HCT116 (cell line): ENCODE data around the gene MDH2. TPM values are rescaled to one million over a fixed set of nuclear protein-coding genes. Genes with fewer than 3 reads are reported as not detected.
"Not testable (repeated sequence)": the region's sequence is repeated elsewhere in the genome, so short reads cannot be mapped to it uniquely, and the experiment has no call there.

ENCODE experiments used
- ATAC-seq: fragments of 200-7000 bp; cut with Tn5 transposase; 2 replicates; pipeline ENCODE4 v1.9.1; 2020; ENCODE audit warnings: mild to moderate bottlenecking, moderate library complexity
- BruUV-seq: library from RNA; stranded (reverse); fragments of 400-500 nt; replicated peaks from 2 replicates; lab custom pipeline; 2021; lab: Mats Ljungman, UMichigan
- CTCF ChIA-PET: fragments of 300-600 bp; sonication (Branson Sonifier 250); formaldehyde crosslinking; loops from one replicate; lab custom pipeline; 2021; ENCODE audit warnings: antibody characterized with exemption; lab: Charles Lee
- POLR2A ChIA-PET: fragments of 300-600, 350-600 bp; sonication (Branson Sonifier 250); formaldehyde crosslinking; loops from one replicate; lab custom pipeline; 2021; ENCODE audit warnings: antibody characterized with exemption; lab: Charles Lee
- RAD21 ChIA-PET, 2 experiments: fragments of 300-600 bp; sonication (Branson Sonifier 250); formaldehyde crosslinking; loops; one replicate each; lab custom pipeline; 2023; ENCODE audit warnings: low total read pairs in 2 of 2; ENCODE audit not compliant: uncharacterized antibody in 2 of 2, unreplicated experiment in 2 of 2, low non-redundant PET in 1 of 2; lab: Charles Lee
- DNase-seq: peaks from one replicate; pipeline ENCODE4 v3.0.0-alpha.2; 2010; ENCODE audit warnings: low read depth, low spot score
- H2AFZ ChIP-seq: fragments of 200-600 bp; shearing (Covaris generic), sonication (generic); 2 replicates; pipeline ENCODE4 v1.6.1; 2017; ENCODE audit warnings: low read depth, mixed run types, mixed read lengths, antibody characterized with exemption, low read length; ENCODE audit not compliant: poor library complexity, severe bottlenecking
- H3K27ac ChIP-seq: 2 replicates; pipeline ENCODE4 v1.5.1; 2012; ENCODE audit warnings: low read depth, low read length
- H3K27me3 ChIP-seq: fragments of 200-600 bp; sonication (generic); 2 replicates; pipeline ENCODE4 v1.6.1; 2016; ENCODE audit warnings: mixed run types, low read length, mixed read lengths; ENCODE audit not compliant: insufficient read depth
- H3K36me3 ChIP-seq, 2 experiments: fragments of 200-500 bp in 1 of 2; fragments of 200-600 bp in 1 of 2; sonication (Bioruptor generic) in 1 of 2; sonication (generic) in 1 of 2; 2 replicates each; pipeline versions ENCODE4 v1.5.1 to v1.6.1; 2014 to 2016; ENCODE audit warnings: low read length in 2 of 2, inconsistent platforms in 1 of 2, mixed read lengths in 1 of 2, mixed run types in 1 of 2; ENCODE audit not compliant: insufficient read depth in 2 of 2, control insufficient read depth in 1 of 2
- H3K4me1 ChIP-seq, 2 experiments: fragments of 200-600 bp in 1 of 2; sonication (generic) in 1 of 2; 2 replicates each; pipeline versions ENCODE4 v1.5.1 to v1.6.1; 2012 to 2017; ENCODE audit warnings: low read length in 2 of 2, inconsistent platforms in 1 of 2, mild to moderate bottlenecking in 1 of 2, mixed read lengths in 1 of 2, mixed run types in 1 of 2, moderate library complexity in 1 of 2; ENCODE audit not compliant: insufficient read depth in 2 of 2, control insufficient read depth in 1 of 2
- H3K4me2 ChIP-seq: fragments of 200-600 bp; sonication (generic); 2 replicates; pipeline ENCODE4 v1.6.1; 2017; ENCODE audit warnings: mixed run types, low read length, mixed read lengths
- H3K4me3 ChIP-seq, 2 experiments: fragments of 200-600 bp in 1 of 2; sonication (generic) in 1 of 2; replicated peaks in 1 of 2; 2 replicates each; pipeline ENCODE4 v1.5.1; 2011 to 2016; ENCODE audit warnings: low read length in 2 of 2, control low read depth in 1 of 2, low read depth in 1 of 2, mild to moderate bottlenecking in 1 of 2, mixed read lengths in 1 of 2, mixed run types in 1 of 2
- H3K79me2 ChIP-seq: fragments of 200-600 bp; sonication (generic); 2 replicates; pipeline ENCODE4 v1.6.1; 2017; ENCODE audit warnings: mild to moderate bottlenecking, mixed run types, low read length, moderate library complexity, mixed read lengths; ENCODE audit not compliant: insufficient read depth
- H3K9ac ChIP-seq: fragments of 200-600 bp; sonication (generic); 2 replicates; pipeline ENCODE4 v1.6.1; 2016; ENCODE audit warnings: low read length, mixed read lengths
- H3K9me2 ChIP-seq: fragments of 200-600 bp; sonication (generic), shearing (Covaris generic); 2 replicates; pipeline ENCODE4 v1.6.1; 2017; ENCODE audit warnings: mixed run types, mild to moderate bottlenecking, moderate library complexity; ENCODE audit not compliant: insufficient read depth
- H3K9me3 ChIP-seq, 2 experiments: fragments of 200-500 bp in 1 of 2; fragments of 200-600 bp in 1 of 2; sonication (Bioruptor generic) in 1 of 2; sonication (generic) in 1 of 2; 2 replicates each; pipeline ENCODE4 v1.6.1; 2014 to 2017; ENCODE audit warnings: low read length in 2 of 2, mixed read lengths in 2 of 2, inconsistent platforms in 1 of 2, low read depth in 1 of 2, mild to moderate bottlenecking in 1 of 2, mixed run types in 1 of 2, moderate library complexity in 1 of 2; ENCODE audit not compliant: control insufficient read depth in 1 of 2, insufficient read depth in 1 of 2
- H4K20me1 ChIP-seq: fragments of 200-600 bp; sonication (generic), shearing (Covaris generic); 2 replicates; pipeline ENCODE4 v1.6.1; 2017; ENCODE audit warnings: mixed run types, mild to moderate bottlenecking, moderate library complexity; ENCODE audit not compliant: insufficient read depth
- ATF3 ChIP-seq: IDR thresholded peaks from 2 replicates; pipeline ENCODE4 v1.6.1; 2012
- JUND ChIP-seq: IDR thresholded peaks from 2 replicates; pipeline ENCODE4 v1.6.1; 2012
- MAX ChIP-seq: IDR thresholded peaks from 2 replicates; pipeline ENCODE4 v1.6.1; 2012
- POLR2AphosphoS5 ChIP-seq: IDR thresholded peaks from 2 replicates; pipeline ENCODE4 v1.6.1; 2011; ENCODE audit warnings: mild to moderate bottlenecking, low read depth, low read length, moderate library complexity
- SIN3A ChIP-seq: IDR thresholded peaks from 2 replicates; pipeline ENCODE4 v1.6.1; 2012; ENCODE audit warnings: low read depth
- TCF7L2 ChIP-seq: IDR thresholded peaks from 2 replicates; pipeline ENCODE4 v1.7.0; 2011; ENCODE audit warnings: borderline replicate concordance, inconsistent platforms; ENCODE audit not compliant: insufficient read depth, insufficient read length; ENCODE audit errors: extremely low read depth
- ZBTB33 ChIP-seq: IDR thresholded peaks from 2 replicates; pipeline ENCODE4 v1.6.1; 2011; ENCODE audit warnings: mild to moderate bottlenecking, low read length, moderate library complexity; ENCODE audit not compliant: insufficient replicate concordance; ENCODE audit errors: extremely low read depth
- intact Hi-C: fragments of 100-400 bp; cut with micrococcal nuclease; formaldehyde crosslinking; loops from 2 replicates; pipeline ENCODE4 v1.10.0; 2022
- total RNA-seq: library from RNA; stranded (reverse); gene quantifications from one replicate; pipeline ENCODE4 v1.2.1, GENCODE V29; 2021; ENCODE audit not compliant: unreplicated experiment

MDH2 gene
- total RNA-seq, 1 experiment from 2014 or later: 357 TPM

- ATAC-seq, BruUV-seq, CTCF ChIA-PET, H3K27me3 ChIP-seq, H3K9me2 ChIP-seq, H3K27ac ChIP-seq, H4K20me1 ChIP-seq, H3K36me3 ChIP-seq, POLR2A ChIA-PET, H3K79me2 ChIP-seq, RAD21 ChIA-PET, H2AFZ ChIP-seq, intact Hi-C loops, DNase-seq, H3K9me3 ChIP-seq, H3K9ac ChIP-seq, H3K4me2 ChIP-seq, H3K4me1 ChIP-seq, H3K4me3 ChIP-seq: not testable (repeated sequence)
Measured at GRCh38 chr7:76094326-76094725, 46.4 kb downstream of the MDH2 start.

- DNase-seq: no peak
- Histone ChIP-seq H4K20me1 (no peaks in the 10 kb centered on the region), H3K4me1 (0 out of 4 replicates have a peak, but pooled peaks cover 0 to 3% of the 10 kb centered on the region in 2 experiments), H3K9me2 (no peaks in the 10 kb centered on the region), H3K27me3 (no peaks in the 10 kb centered on the region), H3K4me2 (no peak overlapping the region), H3K9ac (no peak overlapping the region), H3K4me3 (no peak overlapping the region), H3K9me3 (no peaks in the 10 kb centered on the region), H3K27ac (no peak overlapping the region), H2AFZ (no peak overlapping the region), H3K79me2 (no peaks in the 10 kb centered on the region), H3K36me3 (no peaks in the 10 kb centered on the region)
- intact Hi-C loops: no loop called here
- ChIA-PET POLR2A (no interaction called here), CTCF (no interaction called here), RAD21 (no interaction called here)
- no TSS peak for BruUV-seq
- ATAC-seq: no peak
- no peak for TF ChIP-seq TCF7L2
- TF ChIP-seq MAX: no peak
- no peak for TF ChIP-seq ZBTB33
- TF ChIP-seq POLR2AphosphoS5: no peak
- no peak for TF ChIP-seq JUND
- no peak for TF ChIP-seq ATF3
- TF ChIP-seq SIN3A: no peak
Measured at GRCh38 chr7:76095908-76096307, 48.0 kb downstream of the MDH2 start.

- H3K9ac ChIP-seq, H3K4me2 ChIP-seq, BruUV-seq, H3K4me1 ChIP-seq, H2AFZ ChIP-seq, intact Hi-C loops, H3K27me3 ChIP-seq, DNase-seq, H3K79me2 ChIP-seq, H3K9me2 ChIP-seq, ATAC-seq, POLR2A ChIA-PET, H3K27ac ChIP-seq, H3K36me3 ChIP-seq, H3K4me3 ChIP-seq, H4K20me1 ChIP-seq, CTCF ChIA-PET, RAD21 ChIA-PET, H3K9me3 ChIP-seq: not testable (repeated sequence)
Measured at GRCh38 chr7:76101693-76102437, 54.0 kb downstream of the MDH2 start.
